Measurements from ENCODE around the gene TTC9. TPM values are rescaled to one million over a fixed set of nuclear protein-coding genes. Genes with fewer than 3 reads are reported as not detected.

Gene TTC9
- total RNA-seq: 12.5 and 13.0 TPM in 2 replicates

DNA sequence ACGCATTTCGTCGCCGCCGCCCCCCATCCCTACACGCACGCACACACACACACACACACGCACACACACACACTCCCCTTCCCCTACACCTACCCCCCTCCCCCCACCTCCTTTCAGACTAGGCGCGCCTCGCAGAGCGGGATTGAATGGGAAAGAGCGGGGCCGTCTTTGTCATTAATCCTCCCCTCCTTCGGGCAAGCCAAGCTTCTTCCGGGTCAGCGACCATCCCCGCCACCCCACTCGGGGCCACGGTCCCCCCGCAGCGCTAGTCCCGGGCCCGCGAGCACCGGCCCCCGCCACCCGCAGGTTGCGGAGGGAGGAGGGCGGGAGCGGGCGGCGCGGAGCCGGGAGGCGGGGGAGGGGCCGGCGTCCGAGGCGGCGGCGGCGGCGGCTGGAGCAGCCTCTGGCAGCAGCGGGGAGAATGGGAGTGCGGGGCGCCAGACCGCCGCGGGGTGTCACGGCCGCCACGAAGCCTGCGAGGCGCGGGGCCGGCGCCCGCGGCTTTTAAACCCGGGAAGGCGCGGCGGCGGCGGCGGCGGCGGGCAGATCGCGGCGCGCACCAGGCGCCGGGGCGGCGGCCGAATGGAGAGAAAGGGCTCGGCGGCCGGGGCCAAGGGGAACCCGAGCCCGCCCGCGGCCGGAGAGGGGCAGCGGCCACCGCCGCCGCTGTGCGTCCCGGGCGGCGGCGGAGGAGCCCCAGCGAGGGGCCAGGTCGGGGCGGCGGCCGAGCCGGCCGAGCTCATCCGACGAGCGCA is at the start of gene TTC9:
Gene TTC9, plus strand, starts transcription at position 369 of the 755 bp plus-strand sequence. Its CDS starts 214 bp downstream, at position 583.
- intact Hi-C loops (cut with micrococcal nuclease): loop anchor here (1.0 to 10.0 kb wide), 12 partner anchors 14 to 1031 kb away; partner anchors contain the start of genes COX16, MED6, PCNX1 and SIPA1L1

DNA sequence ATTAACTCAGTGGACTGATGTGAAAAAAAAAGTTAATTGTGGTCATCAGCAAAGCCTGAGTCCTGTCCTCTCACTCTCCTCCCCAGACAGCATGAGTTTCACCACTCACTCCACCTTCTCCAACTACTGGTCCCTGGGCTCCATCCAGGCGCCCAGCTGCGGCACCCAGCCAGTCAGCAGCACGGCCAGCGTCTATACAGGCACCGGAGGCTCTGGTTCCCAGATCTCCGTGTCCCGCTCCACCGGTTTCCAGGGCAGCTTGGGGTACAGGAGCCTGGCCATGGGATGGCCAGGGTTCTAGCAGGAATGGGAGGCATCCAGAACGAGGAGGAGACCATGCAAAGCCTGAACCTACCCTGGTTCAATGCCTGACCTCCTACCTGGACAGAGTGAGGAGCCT is 47.3 kb upstream of the TTC9 start:
- intact Hi-C loops (cut with micrococcal nuclease): no loop called here

DNA sequence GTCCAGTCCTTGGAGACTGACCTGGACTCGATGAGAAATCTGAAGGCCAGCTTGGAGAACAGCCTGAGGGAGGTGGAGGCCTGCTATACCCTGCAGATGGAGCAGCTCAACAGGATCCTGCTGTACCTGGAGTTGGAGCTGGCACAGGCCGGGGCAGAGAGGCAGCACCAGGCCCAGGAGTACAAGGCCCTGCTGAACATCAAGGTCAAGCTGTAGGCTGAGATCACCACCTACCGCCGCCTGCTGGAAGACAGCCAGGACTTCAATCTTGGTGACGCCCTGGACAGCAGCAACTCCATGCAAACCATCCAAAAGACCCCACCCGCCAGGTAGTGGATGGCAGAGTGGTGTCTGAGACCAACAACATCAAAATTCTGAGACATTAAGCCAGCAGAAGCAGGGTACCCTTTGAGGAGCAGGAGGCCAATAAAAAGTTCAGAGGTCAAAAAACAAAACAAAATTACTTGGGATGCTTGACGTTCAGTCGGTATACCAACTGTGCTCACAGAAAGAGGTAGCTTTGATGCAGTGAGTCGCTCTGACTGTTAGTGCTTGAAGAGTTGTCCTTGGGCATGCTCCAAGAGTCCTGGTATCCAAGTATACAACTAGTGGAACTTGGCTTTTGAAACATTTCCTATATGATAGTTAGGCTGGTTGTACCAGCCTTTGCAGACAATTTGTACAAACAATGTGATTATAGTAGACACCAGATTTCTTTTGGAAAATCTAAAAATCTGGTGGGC is 46.1 kb upstream of the TTC9 start:
- intact Hi-C loops (cut with micrococcal nuclease): no loop called here

DNA sequence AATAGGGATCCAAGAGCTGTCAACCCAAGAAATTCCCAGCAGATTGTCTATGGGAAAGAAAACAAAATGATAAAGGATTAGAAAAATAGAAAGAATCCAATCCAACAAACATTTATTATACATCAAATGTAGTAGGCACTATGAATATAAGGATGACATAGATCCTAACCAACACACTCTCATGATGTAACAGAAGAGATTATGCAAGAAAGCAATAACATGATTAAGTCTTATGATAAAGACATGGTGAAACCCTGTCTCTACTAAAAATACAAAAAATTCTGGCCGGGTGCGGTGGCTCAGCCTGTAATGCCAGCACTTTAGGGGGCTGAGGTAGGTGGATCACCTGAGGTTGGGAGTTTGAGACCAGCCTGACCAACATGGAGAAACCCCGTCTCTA is 44.0 kb upstream of the TTC9 start:
- intact Hi-C loops (cut with micrococcal nuclease): no loop called here

DNA sequence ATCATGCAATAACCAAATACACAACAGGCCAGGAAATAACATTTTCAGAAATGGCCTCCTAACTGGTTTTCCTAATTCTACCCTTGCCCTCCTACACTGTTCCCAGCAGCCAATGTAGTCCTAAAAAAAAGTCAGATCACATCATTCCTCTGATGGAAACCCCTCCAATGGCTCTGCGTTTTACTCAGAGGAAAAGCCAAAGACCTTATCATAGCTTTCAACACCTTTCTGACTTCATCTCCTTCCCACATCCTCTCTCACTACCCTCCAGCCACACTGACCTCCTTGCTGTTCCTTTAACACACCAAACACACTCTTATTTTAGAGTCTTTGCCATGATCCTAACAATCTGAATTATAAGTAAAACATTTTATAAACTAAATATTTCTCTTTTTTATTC is 42.4 kb upstream of the TTC9 start:
- intact Hi-C loops (cut with micrococcal nuclease): no loop called here

DNA sequence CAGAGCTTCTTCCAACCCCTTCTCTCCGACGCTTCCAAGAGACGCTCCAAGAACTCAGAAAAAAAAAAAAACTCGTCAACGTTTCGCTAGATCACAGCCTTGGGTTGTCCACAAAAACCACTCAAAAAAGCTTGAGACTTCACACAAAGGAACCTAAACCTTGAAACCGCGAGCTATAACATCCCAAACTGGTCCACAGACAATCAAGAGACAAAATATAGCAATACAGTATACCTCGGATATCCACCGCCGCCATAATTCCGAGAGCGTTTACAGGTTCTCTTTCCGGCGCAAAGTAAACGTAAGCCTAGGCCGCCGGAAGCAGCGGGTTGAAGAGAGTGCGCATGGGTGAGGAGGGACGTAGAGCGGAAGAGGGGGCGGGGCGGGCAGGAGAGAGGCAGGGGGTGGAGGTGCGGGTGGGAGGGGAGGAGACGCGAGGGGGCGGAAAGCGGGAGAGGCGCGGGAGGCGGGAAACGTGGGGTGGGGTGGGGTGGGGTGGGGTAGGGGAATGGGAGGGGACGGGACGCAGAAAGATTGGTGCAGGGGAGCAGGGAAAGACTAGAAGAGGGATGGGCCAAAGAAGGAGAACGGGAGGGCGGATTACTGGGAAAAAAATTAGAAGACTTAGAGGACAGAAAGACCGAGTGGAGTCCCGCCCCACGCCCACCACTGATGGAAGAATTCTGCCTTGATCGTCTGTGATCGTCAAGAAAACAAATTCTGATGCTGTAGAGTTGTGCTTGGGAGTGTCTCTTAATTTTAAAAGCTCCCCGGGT is 41.1 kb upstream of the TTC9 start, which contains the start of gene MED6:
Gene MED6, minus strand, starts transcription at position 274 of the 776 bp plus-strand sequence. Its CDS starts 18 bp downstream, at position 256.
- intact Hi-C loops (cut with micrococcal nuclease): loop anchor here (1.0 to 5.0 kb wide), 12 partner anchors 41 to 1448 kb away; partner anchors contain the start of genes COX16, DCAF5, ERH and MAP3K9

DNA sequence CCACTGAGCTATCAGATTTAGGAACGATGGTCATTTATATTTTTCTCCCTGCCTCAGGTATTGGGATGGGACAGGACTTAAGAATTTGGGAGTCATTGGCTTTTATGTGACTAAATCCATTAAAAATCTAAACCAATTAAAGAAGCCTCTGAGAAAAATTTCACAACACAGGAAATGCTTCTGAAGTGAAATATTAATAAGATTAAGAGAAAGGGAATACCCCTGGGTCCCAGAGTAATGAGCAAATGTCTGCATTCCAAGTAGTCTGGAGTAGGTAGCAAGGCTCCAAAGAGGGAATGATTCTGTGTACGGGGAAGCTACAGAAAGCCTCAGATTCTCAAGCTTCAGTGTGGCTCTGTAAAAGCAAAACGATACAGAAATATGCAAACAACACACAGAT is 40.6 kb upstream of the TTC9 start:
- intact Hi-C loops (cut with micrococcal nuclease): loop anchor here (5.0 kb wide), 3 partner anchors 111 to 1449 kb away; partner anchors contain the start of gene DCAF5

DNA sequence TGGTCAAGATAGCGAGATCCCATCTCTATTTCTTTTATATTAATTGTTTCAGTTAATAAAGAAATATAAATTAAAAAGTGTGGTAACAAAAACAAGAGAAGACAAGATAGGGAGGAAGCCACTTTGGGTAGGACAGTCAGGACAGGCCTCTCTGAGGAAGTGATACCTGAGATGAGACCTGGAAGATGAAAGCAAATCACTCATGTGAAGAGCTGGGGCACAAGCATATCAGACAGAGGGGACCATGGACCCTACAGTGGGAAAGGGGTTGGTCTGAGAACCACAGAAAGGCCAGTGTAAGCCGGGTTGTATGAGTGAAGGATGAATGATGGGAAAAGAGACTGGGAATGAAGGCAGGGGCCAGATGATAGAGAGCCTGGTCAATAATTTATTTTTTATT is 39.5 kb upstream of the TTC9 start:
- intact Hi-C loops (cut with micrococcal nuclease): loop anchor here (5.0 kb wide), 3 partner anchors 110 to 1450 kb away; partner anchors contain the start of gene DCAF5

DNA sequence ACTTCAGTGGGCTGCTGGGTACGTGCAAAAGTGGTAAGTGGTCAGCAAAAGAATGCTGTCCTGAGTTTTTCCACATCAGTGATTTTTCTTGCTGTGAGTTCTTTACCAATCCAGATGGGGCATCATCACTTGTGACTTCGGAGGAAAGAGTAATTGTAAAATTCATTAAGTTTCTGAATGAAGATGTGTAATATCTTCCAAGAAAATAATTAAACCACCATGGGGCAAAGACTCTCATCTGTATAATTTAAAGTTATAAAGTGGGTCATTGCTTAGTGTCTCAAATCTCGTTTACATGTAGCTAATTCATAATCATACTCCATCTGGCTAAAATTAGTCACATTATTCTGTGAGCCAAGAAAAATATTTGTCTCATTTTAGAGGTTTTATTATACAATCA is 30.5 kb upstream of the TTC9 start:
- intact Hi-C loops (cut with micrococcal nuclease): no loop called here

DNA sequence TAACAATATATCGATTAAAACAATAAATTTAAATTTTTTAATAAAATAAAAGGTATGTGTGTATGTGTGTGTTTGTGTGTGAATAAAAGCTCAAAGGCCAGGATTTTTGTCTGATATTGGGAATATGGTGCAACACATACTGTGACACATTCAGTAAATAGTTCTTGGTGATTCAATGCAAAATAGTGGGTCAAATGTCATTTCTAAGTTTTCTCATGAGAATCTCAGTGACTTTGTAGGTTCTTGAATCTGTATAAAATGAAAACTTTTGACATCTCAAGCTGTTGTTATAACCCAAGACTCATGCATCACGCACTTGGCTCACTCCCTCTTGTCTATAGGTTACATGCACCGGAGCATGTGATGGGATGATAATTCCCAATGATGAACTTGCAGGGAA is 25.1 kb upstream of the TTC9 start:
- intact Hi-C loops (cut with micrococcal nuclease): no loop called here

DNA sequence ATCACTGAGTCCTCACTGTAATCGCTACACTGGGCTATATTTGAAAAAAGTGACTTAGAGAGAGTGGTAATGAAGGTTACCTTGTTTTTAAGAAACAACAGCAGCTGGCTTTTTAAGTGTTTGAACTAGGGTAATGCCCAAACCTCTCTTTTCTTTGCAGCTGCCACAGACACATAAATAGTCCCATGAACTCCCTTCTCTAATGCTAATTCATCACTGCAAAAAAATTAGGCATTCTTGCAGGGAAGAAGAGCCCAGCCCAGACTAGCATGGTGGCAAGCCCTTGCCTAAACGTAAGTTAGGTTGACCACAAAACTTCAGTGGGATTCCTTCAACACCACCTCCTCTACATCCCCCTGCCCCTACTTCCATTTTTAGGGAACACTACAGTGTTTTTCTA is 23.4 kb upstream of the TTC9 start:
- intact Hi-C loops (cut with micrococcal nuclease): no loop called here

DNA sequence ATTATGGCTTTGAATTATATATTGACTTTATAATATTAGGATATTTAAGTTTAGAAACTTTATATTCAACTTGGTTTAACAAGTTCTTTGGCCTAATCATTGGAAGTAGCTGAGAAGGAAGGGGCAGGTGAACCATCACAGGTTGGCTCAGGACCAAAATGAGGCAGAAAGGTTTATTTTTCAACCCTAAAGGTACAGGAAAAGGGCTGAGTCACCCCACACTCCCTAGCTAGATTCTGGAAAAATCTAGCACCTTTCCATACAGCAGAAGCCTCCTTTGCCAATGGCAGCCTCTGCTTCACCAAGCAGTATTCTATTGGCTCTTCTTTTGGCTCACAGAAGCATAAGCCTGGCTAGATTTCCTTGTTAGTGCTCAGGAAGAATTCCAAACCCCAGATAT is 22.0 kb upstream of the TTC9 start:
- intact Hi-C loops (cut with micrococcal nuclease): no loop called here

DNA sequence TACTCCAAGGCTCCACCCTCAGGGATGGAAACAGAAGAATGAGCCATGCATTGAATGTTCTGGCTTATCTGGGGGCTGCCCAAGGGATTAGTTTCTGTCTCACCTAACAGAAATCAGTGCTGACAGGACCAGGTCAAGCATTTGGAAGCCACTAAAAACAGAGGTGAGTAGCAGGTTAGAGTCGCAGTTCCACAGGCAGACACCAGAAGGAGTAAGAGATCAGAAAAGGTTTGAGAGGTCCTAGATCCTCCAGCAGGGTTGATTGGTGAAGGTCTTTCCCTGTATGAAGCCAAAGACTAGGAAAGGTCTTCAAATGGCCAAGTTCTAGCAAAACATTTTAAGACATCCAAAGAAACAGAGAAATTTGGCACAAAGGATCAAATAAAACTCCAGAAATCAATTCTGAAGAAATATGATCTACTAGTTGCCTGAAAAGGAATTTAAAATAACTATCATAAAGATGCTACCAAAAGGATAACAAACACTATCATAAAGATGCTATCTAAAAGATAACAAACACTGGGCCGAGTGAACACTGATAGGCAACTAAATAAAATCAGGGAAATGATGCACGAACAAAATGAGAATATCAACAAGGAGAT is 19.5 kb upstream of the TTC9 start:
- intact Hi-C loops (cut with micrococcal nuclease): loop anchor here (1.0 to 2.0 kb wide), 8 partner anchors 19 to 350 kb away; partner anchors contain the start of genes MAP3K9 and TTC9

DNA sequence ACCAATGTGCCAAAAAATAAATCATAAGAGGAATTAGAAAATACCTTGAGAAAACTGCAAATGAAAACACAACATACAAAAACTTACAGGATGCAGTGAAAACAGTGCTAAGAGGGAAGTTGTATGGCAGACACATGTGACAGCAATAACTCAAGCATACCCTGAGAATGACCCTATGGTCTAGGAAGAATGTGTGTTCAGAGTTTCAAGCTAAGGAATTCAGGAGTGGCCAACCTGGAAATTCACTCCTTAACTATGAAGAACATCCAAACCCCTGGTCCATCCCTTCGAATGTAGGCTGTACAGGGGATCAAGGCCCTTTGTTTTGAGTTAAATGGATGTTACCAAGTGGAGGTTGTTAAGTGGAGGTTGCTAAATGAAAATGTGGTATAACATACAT is 16.7 kb upstream of the TTC9 start:
- intact Hi-C loops (cut with micrococcal nuclease): no loop called here

DNA sequence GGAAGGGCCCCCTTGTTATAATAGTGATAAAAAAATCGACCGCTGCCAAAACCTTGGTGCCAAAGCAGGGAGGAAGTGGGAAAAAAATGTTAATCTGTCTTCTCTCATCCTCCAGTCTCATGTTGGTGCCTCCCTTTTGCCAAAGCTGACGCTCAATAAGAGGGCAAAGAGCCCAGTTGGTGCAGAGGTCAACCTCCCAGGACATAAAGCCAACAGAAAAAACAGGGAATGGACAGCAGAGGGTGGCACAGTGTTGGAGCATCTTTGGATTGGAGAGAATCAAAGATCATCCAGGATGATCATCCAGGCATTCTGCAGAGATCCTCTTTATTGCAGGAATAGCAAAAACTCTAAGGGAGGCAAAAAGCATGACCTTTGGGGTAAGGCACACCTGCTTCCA is 9.8 kb upstream of the TTC9 start:
- intact Hi-C loops (cut with micrococcal nuclease): no loop called here

DNA sequence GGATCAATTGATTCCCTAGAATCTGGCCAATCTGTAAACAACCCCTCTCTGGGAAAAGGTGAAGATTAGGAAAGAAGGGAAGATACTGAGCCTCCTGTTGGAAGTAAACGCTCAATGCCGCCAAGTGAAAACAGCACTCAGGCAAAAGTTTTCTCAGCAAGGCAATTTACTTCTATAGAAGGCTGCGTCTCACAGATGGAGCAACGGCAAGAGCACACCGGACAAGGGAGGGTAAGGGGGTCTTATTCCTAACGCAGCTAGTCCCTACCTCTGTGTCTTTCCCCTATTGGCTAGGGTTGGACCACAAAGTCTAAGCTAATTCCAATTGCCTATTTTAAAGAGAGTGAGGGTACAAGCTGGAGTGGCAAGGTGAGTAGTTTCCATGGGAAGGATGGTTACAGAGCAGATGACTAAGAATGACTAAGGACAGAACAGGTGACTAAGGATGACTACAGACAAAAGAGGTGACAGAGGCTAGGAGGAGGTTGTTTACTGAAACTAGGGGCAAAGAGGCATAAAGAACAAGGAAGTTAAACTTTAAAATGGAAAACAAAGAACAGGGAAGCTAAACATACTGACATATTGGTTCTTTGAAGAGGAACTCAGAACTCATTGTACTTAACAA is 5.6 kb upstream of the TTC9 start:
- intact Hi-C loops (cut with micrococcal nuclease): no loop called here

DNA sequence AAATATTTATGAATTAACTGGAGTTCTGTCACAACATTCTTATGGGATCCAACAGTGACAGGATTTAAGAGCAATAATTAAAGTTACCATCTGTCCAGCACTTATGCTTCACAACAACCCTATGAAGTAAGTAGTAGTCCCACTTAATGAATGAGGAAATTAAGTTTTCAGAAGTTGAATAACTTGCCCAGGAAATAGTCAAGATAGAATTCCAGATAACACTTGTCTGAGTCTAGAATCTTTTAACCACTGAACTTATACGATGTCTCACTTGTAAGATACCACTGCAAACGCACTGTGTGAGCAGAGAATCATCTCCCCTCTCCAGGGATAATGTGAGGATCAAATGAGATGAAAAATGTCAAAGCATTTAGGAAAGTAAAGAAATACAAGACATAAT is 3.3 kb upstream of the TTC9 start:
- intact Hi-C loops (cut with micrococcal nuclease): no loop called here

DNA sequence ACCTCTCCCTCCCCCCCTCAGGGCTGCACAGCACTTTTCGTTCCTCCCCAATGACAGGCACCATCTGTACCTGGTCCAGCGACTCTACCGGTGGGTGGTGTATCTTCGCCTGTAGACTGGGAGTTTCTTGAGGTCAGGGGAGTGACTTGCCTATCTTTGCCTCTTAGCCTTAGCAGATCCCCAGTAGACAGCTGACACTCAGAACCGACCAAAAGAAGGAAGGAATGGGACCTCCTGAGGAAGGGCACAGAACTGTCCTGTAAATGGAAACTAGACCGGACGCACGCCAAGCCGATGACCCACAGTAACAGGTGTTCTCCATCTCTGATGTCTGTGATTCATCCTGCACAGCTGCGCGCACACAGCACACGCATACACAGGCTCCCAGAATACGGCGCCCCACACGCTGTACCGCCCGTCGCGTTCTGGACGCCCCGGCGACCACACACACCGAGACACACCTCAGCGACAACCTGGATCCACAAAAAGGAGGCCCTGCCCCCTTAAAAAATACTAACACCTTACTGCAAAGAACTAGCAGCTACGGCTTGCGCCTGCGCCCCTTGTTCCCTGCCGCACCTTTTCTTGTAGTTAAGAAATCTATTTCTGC is 673 bp upstream of the TTC9 start:
- intact Hi-C loops (cut with micrococcal nuclease): loop anchor here (1.0 to 10.0 kb wide), 10 partner anchors 14 to 874 kb away; partner anchors contain the start of genes MED6, PCNX1, SIPA1L1 and SRSF5

DNA sequence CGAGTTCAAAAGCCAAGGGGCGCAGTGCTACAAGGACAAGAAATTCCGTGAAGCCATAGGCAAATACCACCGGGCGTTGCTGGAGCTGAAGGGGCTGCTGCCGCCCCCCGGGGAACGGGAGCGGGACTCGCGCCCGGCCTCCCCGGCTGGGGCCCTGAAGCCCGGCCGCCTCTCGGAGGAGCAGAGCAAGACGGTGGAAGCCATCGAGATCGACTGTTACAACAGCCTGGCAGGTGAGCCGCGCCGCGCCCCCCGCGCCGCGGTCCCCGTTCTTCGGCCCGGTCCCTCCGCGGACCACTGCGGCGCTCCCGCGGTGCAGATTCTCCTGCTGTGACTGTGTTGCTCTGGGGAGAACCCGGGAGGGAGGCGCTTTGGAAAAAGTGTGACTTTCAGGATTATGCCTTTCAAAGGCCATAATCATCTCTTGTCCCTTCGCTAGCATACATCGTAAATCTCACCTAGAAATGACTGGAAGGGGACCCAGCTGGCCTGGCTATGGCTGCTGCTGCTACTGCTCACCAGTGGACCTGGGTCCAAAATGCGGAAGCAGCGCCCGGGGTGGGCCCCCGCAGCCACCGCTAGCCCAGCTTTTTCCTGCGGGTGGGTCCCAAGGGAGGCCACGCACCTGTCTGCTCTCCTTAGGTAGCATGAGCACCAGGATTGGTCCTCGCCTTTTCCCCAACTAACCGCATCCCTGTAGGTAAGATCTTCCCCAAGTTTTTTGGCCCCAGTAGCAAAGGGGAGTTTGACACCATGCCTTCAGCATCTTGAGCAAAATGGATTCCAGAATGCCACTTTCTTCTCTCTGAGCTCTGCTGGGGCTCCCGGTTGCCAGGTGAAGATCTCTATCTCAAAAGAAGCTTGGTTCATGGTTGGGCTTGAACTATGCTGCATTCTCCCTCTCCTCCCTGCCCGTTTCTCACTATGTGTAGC is 853 bp downstream of the TTC9 start:
- intact Hi-C loops (cut with micrococcal nuclease): loop anchor here (2.0 to 10.0 kb wide), 6 partner anchors 265 to 1032 kb away; partner anchors contain the start of genes COX16, PCNX1, SIPA1L1 and SRSF5

Measured in T-helper 1 cell treated with Interleukin-12 subunit alpha and Interleukin-12 subunit beta and Interleukin-4 antibody, amounts not matched to agents 30 ng/mL and 1 ng/mL, for 36 hours (primary cell).